GM12801 (cell line): ENCODE data around the gene DUS2.

Experiments
- CTCF ChIP-seq: IDR thresholded peaks from one replicate; pipeline ENCODE4 v1.5.1; 2011; ENCODE audit warnings: control low read depth; ENCODE audit not compliant: insufficient read length; ENCODE audit errors: extremely low read depth

Gene DUS2

GRCh38 chr16:68088130-68088972 is 65.3 kb downstream of the DUS2 start:
- no peak for TF ChIP-seq CTCF

DNA sequence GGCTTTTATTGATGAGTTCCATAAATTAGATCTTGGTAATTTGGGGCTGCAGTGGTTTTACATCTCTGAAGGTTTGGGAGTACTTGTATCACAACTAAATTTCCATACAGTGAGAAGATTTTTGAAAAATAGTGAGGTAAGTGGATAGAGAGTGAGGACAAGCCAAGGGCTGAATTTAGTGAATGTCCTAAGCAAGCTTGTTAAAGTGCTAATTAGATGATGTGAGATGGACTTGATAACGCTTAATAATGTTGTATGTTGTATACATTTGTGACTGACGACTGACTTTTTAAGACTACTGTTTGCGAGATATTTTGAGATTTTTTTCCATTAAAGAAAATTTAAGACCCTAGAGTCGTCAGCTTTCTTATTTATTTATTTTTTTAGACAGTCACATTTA is 66.0 kb downstream of the DUS2 start:
- TF ChIP-seq CTCF = no peak

GRCh38 chr16:68090130-68090529 is 67.0 kb downstream of the DUS2 start:
- no peak for TF ChIP-seq CTCF

DNA sequence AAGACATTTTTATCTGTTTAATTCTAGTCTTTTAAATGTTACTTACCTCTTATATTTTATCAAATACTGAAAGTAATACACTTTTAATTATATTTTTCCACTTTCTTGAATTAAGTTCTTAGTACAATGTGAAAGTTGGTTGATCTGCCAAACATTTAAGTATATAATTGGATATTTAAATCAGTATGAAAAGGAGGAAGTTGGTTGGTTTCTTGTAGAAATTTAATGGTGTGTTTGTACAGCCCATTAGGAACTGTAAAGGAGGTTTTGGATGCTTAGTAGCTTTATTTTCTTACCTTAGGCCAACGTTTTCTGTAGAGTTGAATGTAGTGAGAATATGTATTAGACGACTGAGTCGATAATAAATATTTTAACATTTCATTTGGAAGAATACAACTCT is 67.4 kb downstream of the DUS2 start:
- TF ChIP-seq CTCF = no peak

GRCh38 chr16:68091380-68092261 is 68.5 kb downstream of the DUS2 start:
- TF ChIP-seq CTCF = no peak

DNA sequence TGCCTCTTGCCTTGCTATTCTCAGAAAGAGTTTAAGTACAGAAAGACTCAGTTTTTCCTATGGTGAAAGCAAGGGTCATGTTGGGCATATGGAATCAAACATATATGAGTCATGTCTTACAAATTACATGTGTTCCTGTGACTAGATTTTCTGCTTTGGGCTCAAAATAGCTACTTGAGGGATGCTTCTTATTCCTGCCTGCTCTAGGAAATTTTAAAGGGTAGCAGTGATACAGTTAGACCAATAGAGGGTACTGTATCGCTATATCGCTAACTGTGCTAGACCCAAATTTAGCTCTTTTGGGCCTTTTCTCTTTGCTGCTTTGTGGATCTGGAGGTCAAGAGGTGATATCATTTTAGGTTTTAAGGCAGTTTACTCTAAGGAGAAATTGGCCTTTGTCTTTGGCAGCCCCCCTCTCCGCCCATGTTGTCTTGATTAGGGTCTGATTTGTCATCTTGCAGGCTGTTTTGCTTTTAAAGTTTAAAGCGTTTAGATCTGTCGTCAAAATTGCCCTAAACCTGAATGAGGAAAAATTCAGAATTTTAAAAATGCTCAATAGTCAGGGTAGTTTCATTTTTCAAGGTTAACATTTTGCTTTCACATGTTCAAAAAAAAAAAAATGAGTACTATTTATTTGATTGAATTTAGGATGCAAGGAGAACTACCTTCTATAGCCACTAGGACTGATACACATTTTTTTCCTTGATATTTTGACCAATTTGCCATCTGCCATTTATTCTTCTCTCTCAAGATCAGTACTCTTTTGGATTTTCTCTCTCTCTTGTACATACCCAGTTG is 70.9 kb downstream of the DUS2 start:
- no peak for TF ChIP-seq CTCF

GRCh38 chr16:68094614-68094934 is 71.5 kb downstream of the DUS2 start:
- no peak for TF ChIP-seq CTCF
